ENCODE data around the gene YWHAH. TPM values are rescaled to one million over a fixed set of nuclear protein-coding genes. Genes with fewer than 3 reads are reported as not detected.

The YWHAH gene
- total and polyA plus RNA-seq, 9 of the 15 experiments (the other 6 are each of a cell fraction or from before 2014, with no cell fraction given), result 32.0 to 177 (median 114) TPM

GRCh38 chr22:31923747-31924146, 20.6 kb upstream of the YWHAH start (continued):
- TF ChIP-seq ZNF584 (CRISPR knock-in tag; IDR thresholded peaks at IDR 0.05; ENCODE audit: low read depth) (no peak), ZZZ3 (IDR thresholded peaks at IDR 0.05) (no peak), TFAM (CRISPR knock-in tag; conservative IDR thresholded peaks at IDR 0.05) (no peak), HDAC3 (IDR thresholded peaks at IDR 0.05; ENCODE audit: borderline replicate concordance, partially characterized antibody) (no peak), LEF1 (IDR thresholded peaks at IDR 0.05) (no peak), PCBP1 (IDR thresholded peaks at IDR 0.05; ENCODE audit: low read depth, low read length, poor library complexity, severe bottlenecking) (no peak), FOXJ3 (CRISPR knock-in tag; IDR thresholded peaks at IDR 0.05) (no peak), ZNF239 (CRISPR knock-in tag; IDR thresholded peaks at IDR 0.05) (no peak), NFXL1 (CRISPR knock-in tag; IDR thresholded peaks at IDR 0.05) (no peak), CREBBP (IDR thresholded peaks at IDR 0.05; ENCODE audit: low read depth, low read length) (no peak), HIVEP1 (CRISPR knock-in tag; IDR thresholded peaks at IDR 0.05) (no peak), SREBF2 (CRISPR knock-in tag; IDR thresholded peaks at IDR 0.05) (no peak), ZNF655 (CRISPR knock-in tag; IDR thresholded peaks at IDR 0.05) (no peak)
- TF ChIP-seq, protein P1, sequence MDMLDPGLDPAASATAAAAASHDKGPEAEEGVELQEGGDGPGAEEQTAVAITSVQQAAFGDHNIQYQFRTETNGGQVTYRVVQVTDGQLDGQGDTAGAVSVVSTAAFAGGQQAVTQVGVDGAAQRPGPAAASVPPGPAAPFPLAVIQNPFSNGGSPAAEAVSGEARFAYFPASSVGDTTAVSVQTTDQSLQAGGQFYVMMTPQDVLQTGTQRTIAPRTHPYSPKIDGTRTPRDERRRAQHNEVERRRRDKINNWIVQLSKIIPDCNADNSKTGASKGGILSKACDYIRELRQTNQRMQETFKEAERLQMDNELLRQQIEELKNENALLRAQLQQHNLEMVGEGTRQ (CRISPR knock-in tag; IDR thresholded peaks at IDR 0.05), result no peak
